Muscle of back (tissue), 11 donors: Measurements from ENCODE around the gene GINS1. TPM values are rescaled to one million over a fixed set of nuclear protein-coding genes. Genes with fewer than 3 reads are reported as not detected.
A peak's percentile ranks its signal among the peaks of the same experiment; 100 is the strongest.
"Not testable (repeated sequence)": the region's sequence is repeated elsewhere in the genome, so short reads cannot be mapped to it uniquely, and the experiment has no call there.

Source experiments
- DNase-seq, 3 donors: peaks; one replicate each; pipeline versions ENCODE4 v3.0.0 to v3.0.0-alpha.2; 2013
- polyA plus RNA-seq, 10 donors: library from polyadenylated mRNA; unstranded; fragments of 120-200 nt; gene quantifications; one replicate each; pipeline ENCODE4 v1.2.1, GENCODE V29; 2013; ENCODE audit not compliant: insufficient read length in 10 of 10

The GINS1 gene
- polyA plus RNA-seq, 10 donors, result 4.9 to 13.5 (median 7.5) TPM

DNA sequence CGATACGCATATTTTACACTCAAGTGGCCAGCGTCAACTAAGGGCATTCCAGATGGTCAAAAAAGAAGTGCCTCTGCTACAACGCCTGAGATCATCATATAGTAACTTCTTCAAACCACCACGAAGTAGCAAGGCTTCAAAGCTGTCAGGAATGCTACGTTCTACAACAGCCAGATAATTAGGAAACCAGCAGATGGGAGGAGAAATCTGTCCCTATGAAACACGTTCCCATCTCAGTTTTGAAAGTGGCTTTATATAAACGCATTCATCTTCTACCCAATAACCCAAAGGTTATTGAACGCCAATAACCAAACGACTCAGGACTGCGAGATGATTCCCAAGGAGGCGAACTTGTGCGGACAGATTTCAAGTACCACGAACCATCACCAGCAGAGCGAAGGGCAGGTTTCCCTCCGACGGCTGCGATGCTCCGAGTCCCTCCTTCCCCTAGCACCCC, 18.0 kb upstream of the GINS1 start:
- DNase-seq, result peak in 2 of 3 donors; percentile 8 to 22

DNA sequence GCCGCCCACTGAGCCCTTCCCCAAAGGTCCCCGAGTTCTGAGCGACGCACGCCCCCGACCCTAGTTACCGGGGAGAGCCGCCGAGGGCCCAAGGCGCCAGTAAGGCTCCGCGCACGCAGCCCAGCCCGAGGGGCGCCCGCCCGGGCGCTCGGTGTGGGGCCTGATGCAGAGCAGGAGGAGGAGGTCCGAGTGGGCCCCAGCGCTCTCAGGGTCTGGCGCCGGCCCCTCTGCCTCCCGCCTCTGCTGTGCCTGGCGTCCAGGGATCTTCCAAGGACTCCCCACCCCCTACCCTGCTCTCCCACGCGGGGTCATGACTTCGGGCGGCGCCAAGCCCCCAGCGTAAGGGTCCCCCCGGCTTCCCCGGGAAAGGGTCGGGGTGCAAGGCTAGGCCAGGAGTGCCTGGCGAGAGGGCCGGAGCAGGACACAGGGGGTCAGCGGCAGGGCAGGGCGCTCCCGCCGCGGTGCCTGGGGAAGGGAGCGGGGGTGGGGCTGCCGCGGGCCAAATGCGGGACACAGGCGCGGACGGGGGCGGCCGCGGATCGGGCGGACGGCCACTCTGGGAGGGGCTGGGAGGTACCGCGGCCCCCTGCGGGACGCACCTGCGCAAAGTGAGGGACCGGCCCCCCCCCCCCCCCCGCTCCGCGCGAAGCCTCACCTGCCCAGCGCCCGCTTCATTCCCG, 17.5 kb upstream of the GINS1 start:
- DNase-seq, result peak; percentile 6 to 75 (median 21)

DNA sequence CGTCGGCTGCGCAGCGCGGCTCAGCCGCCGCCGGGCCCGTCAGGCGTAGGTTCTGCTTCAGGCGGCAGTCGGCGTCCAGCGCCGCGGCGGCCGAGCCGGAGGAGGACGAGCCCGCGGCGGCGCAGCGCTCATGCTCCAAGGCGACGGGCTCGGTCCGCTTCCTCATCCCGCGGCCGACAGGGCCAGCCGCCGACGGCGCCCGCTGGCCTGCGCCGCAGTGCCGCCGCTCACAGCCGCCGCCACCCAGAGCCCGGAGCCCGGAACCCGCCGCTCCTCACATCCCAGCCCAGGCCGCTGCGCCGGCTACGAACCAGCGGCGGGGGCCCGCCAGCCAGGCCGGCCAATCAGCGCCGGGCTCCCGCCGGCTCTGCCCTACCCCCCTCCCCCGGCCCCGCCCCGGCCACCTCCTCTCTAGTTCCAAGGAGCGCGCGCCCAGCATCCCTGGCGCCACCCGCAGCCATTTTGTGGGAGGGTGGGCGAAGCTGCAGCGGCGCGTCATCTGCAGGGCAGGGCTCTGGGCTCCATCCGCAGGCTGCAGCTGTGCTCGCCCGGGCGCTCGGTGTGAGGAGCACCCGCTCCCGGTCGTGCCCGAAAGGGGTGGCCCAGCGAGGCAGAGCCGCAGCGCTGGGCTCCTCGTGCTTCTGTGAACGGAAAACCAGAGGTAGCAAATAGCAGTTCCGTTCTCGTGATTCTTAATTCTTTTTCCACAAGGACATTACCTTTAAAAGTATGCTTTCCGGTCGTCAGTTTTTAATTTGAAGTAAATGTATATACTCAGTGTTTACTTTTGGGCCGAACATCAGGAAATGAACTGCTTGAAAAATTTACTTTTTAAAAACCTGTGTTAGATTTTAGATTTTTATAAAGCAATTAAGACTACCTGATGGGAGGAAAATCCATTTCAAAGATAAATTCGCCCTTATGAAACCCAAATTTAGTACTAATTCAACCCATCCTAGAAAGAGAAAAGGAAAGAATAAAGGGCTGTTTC, 16.6 kb upstream of the GINS1 start, which contains the start of gene ABHD12:
ABHD12 (minus strand) TSS at position 298 of the 991 bp plus-strand sequence; CDS start at position 166, 132 bp downstream.
- peak; percentile 95 to 98 (median 97) for DNase-seq

DNA sequence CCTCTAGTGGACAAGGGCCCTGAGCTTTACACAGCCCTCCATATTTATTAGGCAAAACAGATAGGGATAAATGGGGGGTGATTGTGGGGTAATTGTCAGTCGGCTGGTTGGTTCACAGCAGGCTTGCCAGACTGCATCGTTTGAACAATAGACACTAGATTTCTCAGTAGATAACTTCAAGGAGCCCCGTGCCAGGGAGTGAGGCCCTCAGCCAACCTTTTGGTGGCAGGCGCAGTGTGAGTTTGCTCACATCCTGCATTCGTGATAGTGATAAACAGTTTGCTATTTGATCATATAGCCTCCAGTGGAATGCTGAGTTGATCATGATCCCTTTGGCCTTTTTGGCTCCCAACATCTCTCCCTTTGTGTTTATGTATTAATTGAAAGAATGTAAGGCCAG, 13.2 kb upstream of the GINS1 start:
- no peak for DNase-seq

DNA sequence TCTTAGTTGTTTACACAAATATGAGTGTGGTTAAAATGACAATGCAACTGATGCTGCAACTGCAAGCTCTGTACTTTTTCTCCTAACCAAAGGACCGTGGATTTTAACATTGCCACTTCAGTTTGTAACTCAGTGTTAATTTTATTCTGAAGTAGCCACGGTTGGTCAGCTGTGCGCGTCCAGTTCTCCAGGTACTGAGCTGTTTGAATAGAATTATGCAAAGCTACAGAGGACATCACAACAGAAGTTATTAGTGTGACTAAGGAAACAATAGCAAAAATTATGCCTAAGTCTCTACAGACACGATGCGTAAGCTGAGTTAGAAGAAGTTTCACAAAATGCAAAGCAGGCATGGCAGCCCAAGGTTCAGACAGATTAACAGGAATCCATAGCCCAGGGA, 12.5 kb upstream of the GINS1 start:
- no peak for DNase-seq

DNA sequence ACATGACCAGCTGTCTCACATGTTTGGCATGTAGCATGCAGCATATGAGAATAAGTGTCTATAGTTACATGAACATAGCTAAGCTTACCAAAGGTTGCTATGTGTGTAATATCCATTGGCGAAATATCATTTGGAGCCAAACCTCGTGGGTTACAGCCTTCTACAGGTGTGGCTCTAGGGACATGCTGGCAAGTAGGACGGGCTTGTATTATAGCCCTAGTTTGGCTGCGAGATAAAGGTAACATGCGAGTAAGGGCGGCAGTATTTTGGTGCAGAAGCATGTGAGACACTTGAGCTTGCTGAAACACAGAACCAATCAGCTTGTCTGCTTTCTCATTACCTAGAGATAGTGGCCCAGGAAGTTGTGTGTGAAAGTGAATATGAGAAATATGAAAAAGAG, 10.4 kb upstream of the GINS1 start:
- no peak for DNase-seq

DNA sequence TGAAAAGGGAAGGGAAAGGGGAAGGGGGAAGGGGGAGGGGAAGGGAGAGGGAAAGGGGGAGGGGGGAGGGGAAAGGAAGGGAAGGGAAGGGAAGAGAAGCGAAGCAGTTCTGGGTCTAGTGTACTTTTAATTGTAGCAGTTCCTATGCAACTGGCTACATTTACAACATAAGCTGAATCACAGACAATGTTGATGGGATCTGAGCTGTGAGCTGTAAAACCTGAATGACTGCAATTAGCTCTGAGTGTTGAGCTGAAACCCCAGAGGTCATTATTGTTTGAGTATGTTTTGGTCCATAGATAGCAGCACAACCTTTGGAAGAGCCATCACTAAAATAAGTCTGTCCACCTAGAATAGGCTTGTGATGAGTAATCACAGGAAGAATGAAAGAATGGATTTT, 9.7 kb upstream of the GINS1 start:
- DNase-seq, result no peak

DNA sequence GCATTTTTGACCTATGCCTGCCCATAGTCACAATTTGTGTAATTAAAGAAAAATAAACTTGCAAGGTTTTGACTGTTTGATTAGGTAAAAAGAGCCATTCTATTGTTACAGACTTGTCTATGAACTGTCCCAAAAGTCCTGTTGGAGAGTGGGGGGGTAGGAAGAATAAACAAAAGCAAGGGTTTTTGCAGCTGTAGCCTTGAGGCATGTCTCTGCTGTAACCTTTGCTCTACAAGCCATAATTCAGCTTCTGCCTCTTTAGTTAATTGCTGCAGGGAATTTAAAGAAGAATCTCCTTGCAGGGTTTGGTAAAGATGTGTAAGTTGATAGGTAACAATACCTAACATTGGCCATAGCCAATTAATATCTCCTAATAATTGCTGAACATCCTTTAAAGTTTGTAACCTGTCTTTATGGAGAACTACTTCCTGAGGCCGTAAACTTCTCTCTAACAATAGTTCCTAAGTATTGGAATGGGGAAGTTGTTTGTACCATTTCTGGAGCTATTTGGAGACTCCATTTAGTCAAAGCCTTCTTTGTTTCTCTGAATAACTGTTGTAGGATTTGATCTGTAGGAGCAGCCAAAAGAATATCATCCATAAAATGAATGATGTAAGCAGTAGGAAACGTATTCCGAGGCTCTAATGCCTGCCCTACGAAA, 9.0 kb upstream of the GINS1 start:
- no peak for DNase-seq

DNA sequence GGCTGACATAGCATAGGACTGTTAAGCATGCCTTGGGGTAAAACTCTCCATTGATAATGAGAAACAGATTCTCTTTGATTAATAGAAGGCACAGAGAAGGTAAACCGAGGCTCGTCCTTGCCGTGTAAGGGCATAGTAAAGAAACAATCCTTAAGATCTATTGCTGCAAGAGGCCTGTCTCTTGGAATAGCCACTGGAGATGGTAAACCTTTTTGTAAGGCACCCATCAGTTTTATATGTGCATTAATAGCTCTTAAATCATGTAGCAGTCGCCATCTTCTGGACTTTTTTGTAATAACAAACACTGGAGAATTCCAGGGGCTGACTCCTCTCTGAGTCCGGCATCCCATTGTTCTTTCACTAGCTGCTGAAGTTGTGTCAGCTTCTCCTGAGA, 8.4 kb upstream of the GINS1 start:
- DNase-seq, result peak; percentile 62 to 82 (median 65)

DNA sequence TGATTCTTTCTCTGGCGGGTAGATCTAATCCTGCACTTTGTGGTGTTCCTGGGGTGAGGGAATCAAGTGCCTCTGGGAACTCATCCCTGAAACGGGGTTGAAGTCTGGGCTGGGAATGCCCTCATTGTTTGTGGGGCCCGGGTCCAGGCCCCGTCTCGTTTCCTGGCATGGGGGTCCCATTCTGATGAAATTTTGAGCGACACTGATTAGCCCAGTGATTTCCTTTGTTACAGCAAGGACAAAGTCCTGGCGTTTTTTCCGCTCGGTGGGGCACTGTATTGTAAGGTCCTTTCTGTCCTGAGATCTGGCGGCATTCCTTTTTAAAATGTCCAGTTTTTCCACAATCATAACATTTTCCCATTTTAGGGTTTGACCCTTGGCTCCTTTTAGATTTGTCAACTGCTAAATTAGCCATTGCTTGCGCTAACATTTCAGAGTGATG, 7.2 kb upstream of the GINS1 start:
- DNase-seq, result not testable (repeated sequence)

DNA sequence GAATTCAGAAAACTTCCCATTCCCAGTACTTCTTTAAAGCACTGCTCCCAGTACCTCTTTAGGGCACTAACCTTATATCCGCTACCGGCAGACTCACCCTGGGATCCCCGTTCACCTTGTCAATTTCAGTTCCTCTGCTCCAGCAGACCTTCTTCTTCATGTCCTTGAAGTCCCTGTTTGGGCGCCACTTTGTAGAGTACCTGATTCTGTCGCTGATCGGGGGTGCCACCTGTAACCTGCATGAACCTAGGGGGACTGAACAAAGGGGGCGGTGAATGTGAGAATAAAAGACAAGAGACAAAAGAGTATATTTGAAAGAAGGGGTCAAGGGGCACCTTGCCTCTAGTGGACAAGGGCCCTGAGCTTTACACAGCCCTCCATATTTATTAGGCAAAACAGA, 4.9 kb upstream of the GINS1 start:
- DNase-seq, result no peak

DNA sequence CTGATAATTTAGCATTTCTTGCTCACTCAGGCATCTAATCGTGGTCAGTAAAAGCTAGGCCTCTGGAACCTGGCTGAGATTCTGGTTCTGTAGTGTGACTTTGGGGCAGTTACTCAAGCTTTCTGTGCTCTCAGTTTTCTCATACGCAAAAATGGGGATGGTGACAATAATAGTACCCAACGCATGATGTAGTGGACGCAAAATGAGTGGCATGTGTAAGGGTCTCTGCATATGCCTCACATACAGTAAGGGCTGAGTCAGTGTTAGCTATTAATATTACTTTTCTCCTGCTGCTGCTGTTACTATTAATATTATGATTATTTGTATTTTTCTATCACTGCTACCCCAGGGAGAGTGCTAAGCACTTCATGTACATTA, 686 bp downstream of the GINS1 start:
- no peak for DNase-seq

DNA sequence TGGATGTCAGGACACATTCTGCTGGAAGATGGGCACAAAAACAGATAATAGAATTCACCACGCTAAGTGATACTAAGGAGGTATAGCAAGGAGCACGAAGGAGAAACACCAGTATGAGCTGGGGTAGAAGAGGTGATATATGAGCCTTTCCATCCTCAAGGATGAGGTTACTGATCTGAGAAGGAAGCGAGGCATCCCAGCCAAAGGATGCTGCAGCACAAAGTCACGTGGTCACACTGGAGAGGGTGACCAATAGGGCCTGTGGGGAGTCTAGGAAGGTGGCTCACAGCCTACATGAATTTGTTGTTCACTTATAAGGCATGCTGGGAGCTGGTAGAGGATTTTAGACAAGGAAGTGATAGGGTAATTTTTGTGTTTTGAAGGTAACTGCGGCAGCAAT, 1.4 kb downstream of the GINS1 start:
- no peak for DNase-seq

DNA sequence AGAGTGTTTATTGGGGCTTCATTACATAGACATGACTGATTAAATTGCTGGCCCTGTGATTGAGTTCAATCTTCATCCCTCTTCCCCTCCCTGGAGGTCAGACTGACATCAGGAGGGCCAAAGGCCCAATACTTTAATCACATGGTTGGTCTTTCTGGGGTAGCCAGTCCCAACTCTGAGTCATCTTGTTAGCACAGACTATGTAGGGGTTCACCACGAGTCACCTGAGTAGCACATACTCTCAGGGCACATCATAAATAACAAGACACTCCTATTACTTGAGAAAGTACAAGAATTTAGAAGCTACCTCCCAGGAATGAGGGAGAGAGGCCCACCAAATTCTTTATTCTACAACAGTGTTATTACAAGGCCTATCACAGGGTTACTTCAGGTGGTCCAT, 11.3 kb downstream of the GINS1 start:
- no peak for DNase-seq

DNA sequence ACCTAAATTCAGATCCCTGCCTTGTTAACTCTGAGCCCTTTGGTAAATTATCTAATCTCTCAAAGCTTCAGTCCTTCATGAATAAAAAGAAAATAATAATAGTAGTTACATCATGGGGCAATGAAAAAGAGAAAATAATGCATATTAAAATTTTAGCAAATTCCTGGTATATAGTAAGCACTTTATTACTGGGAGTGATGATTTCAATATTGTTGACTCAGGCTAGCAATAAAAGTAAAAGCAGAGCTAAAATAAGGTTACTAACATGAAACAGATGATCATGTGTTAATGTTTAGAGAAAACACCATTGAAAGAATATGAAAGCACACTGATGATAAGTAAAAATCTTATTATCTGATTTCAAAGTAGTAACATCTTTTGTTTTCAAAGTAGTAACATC, 13.6 kb downstream of the GINS1 start:
- DNase-seq, result no peak

DNA sequence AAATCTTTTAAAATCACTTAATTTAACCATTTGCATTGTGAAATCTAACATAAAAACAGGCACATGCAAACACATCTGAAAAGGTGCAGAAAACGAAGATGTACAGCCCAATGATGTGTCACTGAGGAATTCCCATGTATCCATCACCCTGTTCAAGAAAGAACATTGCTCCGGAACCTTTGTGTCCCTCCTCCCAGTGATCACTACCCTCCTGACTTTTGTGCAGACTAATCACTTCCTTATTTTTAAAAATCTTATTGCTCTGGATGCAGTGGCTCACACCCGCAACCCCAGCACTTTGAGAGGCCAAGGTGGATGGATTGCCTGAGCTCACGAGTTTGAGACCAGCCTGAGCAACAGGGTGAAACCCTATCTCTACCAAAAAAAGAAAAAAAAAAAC, 14.6 kb downstream of the GINS1 start:
- no peak for DNase-seq

DNA sequence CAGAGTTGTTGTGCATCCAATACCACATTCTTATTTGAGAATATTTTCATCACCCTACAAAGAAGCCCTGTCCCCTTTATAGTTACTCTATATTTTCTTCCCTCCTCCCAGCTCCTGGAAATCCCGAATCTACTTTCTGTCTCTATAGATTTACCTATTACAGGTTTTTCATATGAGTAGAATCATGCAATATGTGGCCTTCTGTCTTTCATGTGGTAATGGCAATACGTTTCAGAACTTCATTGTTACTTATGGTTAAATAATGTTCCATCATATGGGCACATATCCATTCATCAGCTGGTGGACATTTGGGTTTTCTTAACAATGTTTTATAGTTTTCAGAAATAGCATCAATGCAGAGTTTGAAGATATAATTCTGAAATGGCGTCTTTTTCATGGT, 17.1 kb downstream of the GINS1 start:
- no peak for DNase-seq

DNA sequence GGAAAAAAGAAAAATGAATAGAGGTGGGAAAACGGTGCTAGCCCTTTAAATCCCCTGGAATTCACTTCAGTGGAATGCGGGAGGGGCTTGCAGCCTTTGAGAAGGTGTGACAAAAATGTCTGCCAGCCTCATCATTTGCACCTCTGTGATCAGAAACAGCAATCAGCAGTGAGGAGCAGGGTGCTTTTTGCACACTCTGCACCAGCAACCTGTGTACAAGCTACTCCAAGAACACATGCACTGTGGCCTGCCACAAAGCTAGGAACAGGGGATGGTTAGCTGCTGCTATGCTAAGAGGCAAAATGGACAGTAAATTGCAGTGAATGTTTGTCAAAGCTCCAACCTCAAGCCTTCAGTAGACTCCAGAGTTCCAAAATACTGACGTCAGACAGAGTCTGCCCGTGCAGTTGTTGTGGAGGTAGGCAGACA, 29.7 kb downstream of the GINS1 start:
- DNase-seq, result no peak

DNA sequence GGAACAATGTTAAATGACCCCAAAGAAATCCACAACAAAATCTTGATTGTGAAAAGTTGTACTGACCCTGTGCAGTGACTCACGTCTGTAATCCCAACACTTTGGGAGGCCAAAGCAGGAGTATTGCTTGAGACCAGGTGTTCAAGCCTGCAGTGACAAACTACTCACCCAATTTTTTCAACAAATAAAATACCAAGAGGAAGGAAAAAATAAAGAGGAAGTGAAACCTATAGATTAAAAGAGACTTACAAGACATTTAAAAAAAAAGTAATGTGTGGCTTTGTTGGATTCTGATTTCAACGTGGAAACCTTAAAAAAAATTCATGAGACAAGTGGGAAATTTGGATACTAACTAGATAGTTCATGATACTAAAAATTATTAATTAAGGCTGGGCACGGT, 31.9 kb downstream of the GINS1 start:
- no peak for DNase-seq

DNA sequence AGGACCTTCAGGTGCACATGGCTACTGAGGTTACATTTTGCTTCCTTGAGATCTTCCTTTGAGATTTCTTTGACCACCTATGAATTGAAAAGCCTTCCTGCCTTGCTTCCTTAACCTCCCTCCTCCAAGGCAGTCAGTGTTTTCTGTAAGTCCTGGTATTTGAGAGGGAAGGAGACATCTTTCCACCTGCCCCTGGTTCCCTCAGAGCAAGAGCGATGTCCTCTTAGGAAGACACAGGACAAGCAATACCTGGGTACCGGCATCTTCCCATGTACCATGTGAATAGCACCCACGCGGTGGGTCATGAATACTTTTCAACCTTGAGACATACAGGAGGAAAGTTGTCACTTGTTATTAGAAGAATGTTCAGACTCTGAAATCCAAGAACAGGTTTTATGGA, 37.1 kb downstream of the GINS1 start:
- no peak for DNase-seq

DNA sequence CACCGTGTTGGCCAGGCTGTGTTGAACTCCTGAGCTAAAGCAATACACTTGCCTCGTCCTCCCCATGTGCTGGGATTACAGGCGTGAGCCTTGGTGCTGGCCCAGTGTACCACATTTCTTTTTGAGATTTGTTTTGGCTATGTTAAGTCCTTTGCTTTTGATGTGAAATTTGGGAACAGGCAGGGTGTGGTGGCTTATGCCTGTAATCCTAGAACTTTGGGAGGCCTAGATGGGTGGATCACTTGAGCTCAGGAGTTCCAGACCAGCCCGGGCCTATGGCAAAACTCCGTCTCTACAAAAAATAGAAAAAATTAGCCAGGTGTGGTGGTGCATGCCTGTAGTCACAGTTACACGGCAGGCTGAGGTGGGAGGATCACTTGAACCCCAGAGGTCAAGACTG, 40.2 kb downstream of the GINS1 start:
- DNase-seq, result no peak

DNA sequence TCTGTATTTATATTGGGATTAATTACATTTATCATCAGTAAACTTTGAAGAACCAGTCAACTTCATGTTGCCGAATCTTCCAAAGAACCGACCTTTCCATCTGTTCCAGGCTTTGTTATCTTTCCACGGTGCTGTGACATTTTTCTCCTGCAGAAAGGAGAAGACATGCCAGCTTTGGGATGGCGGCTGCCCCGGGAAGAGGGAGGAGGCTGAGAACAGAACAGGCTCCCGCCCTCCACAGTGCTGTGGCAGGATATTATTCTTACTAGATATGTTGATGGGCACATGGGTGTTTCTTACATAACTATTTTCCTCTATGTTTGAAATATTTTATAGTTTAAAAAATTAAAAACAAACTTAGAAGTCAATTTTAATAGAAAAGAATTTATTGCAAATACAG, 44.9 kb downstream of the GINS1 start:
- no peak for DNase-seq
